ENCODE results near the gene CTCFL. TPM values are rescaled to one million over a fixed set of nuclear protein-coding genes. Genes with fewer than 3 reads are reported as not detected.
"Not testable (repeated sequence)": the region's sequence is repeated elsewhere in the genome, so short reads cannot be mapped to it uniquely, and the experiment has no call there.

CTCFL gene
- total RNA-seq, 1 donor from 2014 or later = not detected

DNA sequence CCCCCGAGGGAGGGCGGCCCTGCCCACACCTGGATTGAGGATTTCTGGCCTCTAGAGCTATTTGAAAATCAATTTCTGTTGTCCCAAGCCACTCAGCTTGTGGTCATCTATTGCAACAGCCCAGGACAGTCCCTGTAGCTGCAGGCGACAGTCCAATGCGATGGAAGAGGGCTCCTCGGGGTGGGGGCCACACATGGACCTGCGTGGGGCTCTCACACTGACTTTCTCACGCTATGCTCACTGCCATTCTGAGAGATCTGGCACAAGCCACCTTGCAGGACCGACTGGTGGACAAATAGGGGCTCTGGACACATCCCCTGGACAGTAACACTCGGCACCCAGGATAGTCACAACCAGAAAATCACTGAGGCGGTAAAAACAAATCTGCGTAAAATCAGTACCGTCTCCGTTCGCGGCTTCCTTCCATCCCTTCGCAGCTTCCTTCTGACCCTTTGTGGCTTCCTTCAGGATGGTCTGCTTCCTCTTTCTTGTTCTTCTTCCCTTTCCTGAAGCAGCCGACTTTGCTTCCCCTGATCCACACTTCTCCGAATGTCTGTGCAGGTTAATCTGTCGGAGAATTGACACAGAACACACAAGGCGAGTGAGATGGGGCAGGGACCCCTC lies 21.8 kb downstream of the CTCFL start:
- Mint-ChIP-seq H3K9me3 (no peaks in the 10 kb centered on the region), H3K27me3 (ENCODE audit: insufficient read depth) (peaks cover 49% of the 10 kb centered on the region), H3K4me1 (ENCODE audit: low read depth) (peaks cover 6% of the 10 kb centered on the region), H3K4me3 (no peak overlapping the region), H3K27ac (no peak overlapping the region), H3K36me3 (ENCODE audit: low read depth) (no peaks in the 10 kb centered on the region)
- DNase-seq (ENCODE audit: low spot score) = no peak
- intact Hi-C loops (cut with micrococcal nuclease) = no loop called here

DNA sequence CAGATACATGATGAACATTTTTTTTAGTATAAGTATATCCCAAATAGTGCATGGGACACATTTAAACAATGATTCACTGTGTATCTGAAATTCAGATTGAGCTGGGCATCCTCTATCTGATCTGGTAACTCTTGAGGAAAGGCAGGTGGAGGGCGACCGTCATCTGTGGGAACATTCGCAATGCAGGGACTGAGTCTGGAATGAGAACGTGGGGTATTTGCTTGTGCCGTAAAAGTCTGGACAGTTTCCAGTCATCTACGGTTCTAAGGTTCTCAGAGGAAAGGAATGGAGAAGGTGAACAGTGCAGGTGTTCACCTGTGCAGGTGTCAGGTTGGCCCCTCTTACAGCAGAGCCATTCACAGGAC lies 22.6 kb downstream of the CTCFL start:
- Mint-ChIP-seq H3K27me3 (ENCODE audit: insufficient read depth) (peaks cover 50% of the 10 kb centered on the region), H3K4me1 (ENCODE audit: low read depth) (peaks cover 7% of the 10 kb centered on the region)
- intact Hi-C loops (cut with micrococcal nuclease) = no loop called here

GRCh38 chr20:57501461-57502335 lies 23.2 kb downstream of the CTCFL start:
- Mint-ChIP-seq H3K4me1 (ENCODE audit: low read depth) (peaks cover 7% of the 10 kb centered on the region), H3K27ac (no peak overlapping the region), H3K4me3 (no peak overlapping the region), H3K27me3 (ENCODE audit: insufficient read depth) (peaks cover 50% of the 10 kb centered on the region), H3K9me3 (no peaks in the 10 kb centered on the region), H3K36me3 (ENCODE audit: low read depth) (no peaks in the 10 kb centered on the region)
- intact Hi-C loops (cut with micrococcal nuclease) = no loop called here
- DNase-seq (ENCODE audit: low spot score) = no peak

More for the DNA sequence above, 22.6 kb downstream of the CTCFL start:
- DNase-seq (ENCODE audit: low spot score) = no peak
- no peak overlapping the region for H3K4me3 Mint-ChIP-seq
- H3K36me3 Mint-ChIP-seq (ENCODE audit: low read depth) = no peaks in the 10 kb centered on the region
- no peaks in the 10 kb centered on the region for H3K9me3 Mint-ChIP-seq
- H3K27ac Mint-ChIP-seq = no peak overlapping the region

DNA sequence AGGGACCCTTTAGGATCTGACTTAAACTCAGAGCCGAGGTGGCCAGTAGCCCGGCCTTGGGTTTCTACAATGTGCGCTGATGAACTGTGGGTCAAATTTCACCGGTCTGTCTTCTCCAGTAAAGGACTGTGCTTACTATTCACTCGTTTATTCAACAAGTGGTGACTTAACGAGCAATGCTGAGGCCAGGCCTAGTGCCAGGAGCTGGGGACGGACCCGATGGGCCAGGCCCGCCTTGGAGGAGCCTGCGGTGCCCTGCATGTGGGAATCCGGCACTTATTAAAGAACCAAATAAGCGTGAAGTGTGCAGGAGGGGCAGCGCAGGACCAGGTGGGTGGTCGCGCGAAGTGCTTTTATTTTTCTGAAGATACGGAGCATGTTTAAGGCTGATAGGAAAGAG lies 24.0 kb downstream of the CTCFL start:
- no peak for DNase-seq (ENCODE audit: low spot score)
- Mint-ChIP-seq H3K4me3 (no peak overlapping the region), H3K9me3 (no peaks in the 10 kb centered on the region), H3K27me3 (ENCODE audit: insufficient read depth) (peaks cover 44% of the 10 kb centered on the region), H3K27ac (no peak overlapping the region), H3K36me3 (ENCODE audit: low read depth) (no peaks in the 10 kb centered on the region), H3K4me1 (ENCODE audit: low read depth) (peaks cover 7% of the 10 kb centered on the region)
- intact Hi-C loops (cut with micrococcal nuclease) = no loop called here

- Mint-ChIP-seq H3K27ac (no peak overlapping the region), H3K9me3 (no peaks in the 10 kb centered on the region), H3K27me3 (ENCODE audit: insufficient read depth) (peaks cover 42% of the 10 kb centered on the region), H3K4me3 (no peak overlapping the region), H3K36me3 (ENCODE audit: low read depth) (no peaks in the 10 kb centered on the region), H3K4me1 (ENCODE audit: low read depth) (peaks cover 9% of the 10 kb centered on the region)
- intact Hi-C loops (cut with micrococcal nuclease) = no loop called here
- DNase-seq (ENCODE audit: low spot score) = no peak
Measured at GRCh38 chr20:57500235-57500634, 24.7 kb downstream of the CTCFL start.

DNA sequence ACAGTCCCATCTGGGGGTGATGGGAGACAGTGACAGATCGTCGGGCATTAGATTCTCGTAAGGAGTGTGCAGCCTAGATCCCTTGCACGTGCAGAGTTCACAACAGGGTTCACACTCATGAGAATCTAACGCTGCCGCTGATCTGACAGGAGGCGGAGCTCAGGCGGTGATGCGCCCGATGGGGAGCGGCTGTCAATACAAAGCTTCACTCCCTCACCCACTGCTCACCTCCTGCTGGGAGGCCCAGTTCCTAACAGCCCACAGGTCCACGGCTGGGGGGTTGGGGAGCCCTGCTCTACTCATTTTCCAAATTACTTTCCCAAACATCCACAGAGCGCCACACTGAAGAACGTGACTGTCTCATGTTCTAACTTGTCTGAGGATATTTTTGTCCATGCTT lies 25.3 kb downstream of the CTCFL start:
- Mint-ChIP-seq H3K36me3 (ENCODE audit: low read depth) (no peaks in the 10 kb centered on the region), H3K4me3 (no peak overlapping the region), H3K27ac (no peak overlapping the region), H3K27me3 (ENCODE audit: insufficient read depth) (peaks cover 42% of the 10 kb centered on the region), H3K4me1 (ENCODE audit: low read depth) (peaks cover 13% of the 10 kb centered on the region), H3K9me3 (no peaks in the 10 kb centered on the region)
- intact Hi-C loops (cut with micrococcal nuclease) = loop anchor here (10.0 kb wide), 1 partner anchor 705 kb away; no protein-coding TSS in a partner anchor
- no peak for DNase-seq (ENCODE audit: low spot score)

DNA sequence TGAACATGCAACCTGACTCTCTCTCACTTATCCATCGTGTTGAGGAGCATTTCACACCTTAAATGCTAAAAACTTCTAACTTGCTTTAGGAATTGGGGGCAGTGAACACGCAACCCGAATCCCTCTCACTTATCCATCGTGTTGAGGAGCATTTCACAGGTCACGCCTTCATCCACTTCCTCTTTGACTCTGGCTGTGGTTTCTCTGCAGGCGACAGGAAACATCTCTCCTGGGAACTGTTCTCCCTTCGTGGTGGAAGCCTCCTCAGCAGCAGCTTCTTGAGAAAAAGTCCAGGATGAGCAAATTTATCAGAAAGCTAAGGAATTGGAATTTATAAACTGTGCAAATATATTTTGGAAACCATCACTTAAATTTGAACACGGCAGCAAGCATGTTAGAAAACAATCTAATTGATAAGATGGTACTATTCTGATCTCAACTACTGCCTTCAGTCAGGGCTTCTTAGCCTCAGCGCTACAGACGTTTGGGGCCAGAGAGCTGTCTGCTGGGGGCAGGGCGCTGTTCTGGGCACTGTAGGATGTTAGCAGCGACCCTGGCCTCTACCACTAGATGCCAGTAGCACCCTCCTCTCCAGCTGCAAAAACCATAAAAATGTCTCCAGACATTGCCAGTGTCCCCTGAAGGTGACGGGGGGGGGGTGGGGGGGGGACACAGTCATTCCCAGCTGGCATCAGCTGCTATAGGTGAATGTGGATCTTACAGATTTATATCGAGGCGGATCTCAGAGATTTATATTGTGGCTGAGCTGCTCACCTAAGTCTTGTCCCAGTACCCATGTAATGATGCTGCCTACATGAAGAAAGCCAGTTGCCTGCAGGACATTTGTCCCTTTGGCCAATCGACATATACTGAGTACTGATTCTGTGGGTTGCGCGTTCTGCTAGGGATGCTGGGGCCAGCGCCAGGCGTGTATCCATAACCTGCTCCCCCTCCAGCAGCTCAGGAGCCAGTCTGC lies 26.2 kb downstream of the CTCFL start:
- intact Hi-C loops (cut with micrococcal nuclease) = loop anchor here (1.0 to 10.0 kb wide), 2 partner anchors 96 to 706 kb away; no protein-coding TSS in a partner anchor
- no peaks in the 10 kb centered on the region for H3K9me3 Mint-ChIP-seq
- H3K4me3 Mint-ChIP-seq = no peak overlapping the region
- no peak overlapping the region for H3K27ac Mint-ChIP-seq
- no peaks in the 10 kb centered on the region for H3K36me3 Mint-ChIP-seq (ENCODE audit: low read depth)
- peaks cover 13% of the 10 kb centered on the region for H3K4me1 Mint-ChIP-seq (ENCODE audit: low read depth)
- H3K27me3 Mint-ChIP-seq (ENCODE audit: insufficient read depth) = peaks cover 39% of the 10 kb centered on the region
- DNase-seq (ENCODE audit: low spot score) = no peak

- Mint-ChIP-seq H3K4me3 (no peak overlapping the region), H3K36me3 (ENCODE audit: low read depth) (no peaks in the 10 kb centered on the region), H3K27me3 (ENCODE audit: insufficient read depth) (peaks cover 35% of the 10 kb centered on the region), H3K27ac (no peak overlapping the region), H3K9me3 (no peaks in the 10 kb centered on the region), H3K4me1 (ENCODE audit: low read depth) (peaks cover 13% of the 10 kb centered on the region)
- DNase-seq (ENCODE audit: low spot score) = no peak
- intact Hi-C loops (cut with micrococcal nuclease) = loop anchor here (10.0 kb wide), 1 partner anchor 708 kb away; no protein-coding TSS in a partner anchor
Measured at GRCh38 chr20:57496592-57496991, 28.3 kb downstream of the CTCFL start.

DNA sequence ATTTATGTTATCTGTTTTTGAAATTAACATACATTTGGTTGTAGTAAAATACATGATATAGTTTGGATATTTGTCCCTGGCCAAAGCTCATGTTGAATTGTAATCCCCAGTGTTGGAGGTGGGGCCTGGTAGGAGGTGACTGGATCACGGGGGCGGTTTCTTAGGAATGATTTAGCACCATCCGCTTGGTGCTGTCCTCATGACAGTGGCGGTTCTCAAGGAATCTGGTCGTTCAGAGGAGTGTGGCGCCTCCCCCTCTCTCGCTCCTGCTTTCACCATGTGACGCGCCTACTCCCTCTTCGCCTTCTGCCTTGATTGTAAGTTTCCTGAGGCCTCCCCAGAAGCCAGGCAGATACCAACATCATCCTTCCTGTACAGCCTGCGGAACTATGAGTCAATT lies 29.0 kb downstream of the CTCFL start:
- Mint-ChIP-seq H3K9me3 (no peaks in the 10 kb centered on the region), H3K27me3 (ENCODE audit: insufficient read depth) (peaks cover 33% of the 10 kb centered on the region), H3K4me3 (no peak overlapping the region), H3K4me1 (ENCODE audit: low read depth) (peaks cover 13% of the 10 kb centered on the region), H3K27ac (no peak overlapping the region), H3K36me3 (ENCODE audit: low read depth) (no peaks in the 10 kb centered on the region)
- intact Hi-C loops (cut with micrococcal nuclease) = loop anchor here (1.0 to 10.0 kb wide), 4 partner anchors 63 to 709 kb away; no protein-coding TSS in a partner anchor
- no peak for DNase-seq (ENCODE audit: low spot score)

GRCh38 chr20:57493091-57493615 lies 31.8 kb downstream of the CTCFL start:
- H3K4me3 Mint-ChIP-seq = no peak overlapping the region
- no peak for DNase-seq (ENCODE audit: low spot score)
- H3K4me1 Mint-ChIP-seq (ENCODE audit: low read depth) = peaks cover 7% of the 10 kb centered on the region
- H3K27ac Mint-ChIP-seq = no peak overlapping the region
- H3K9me3 Mint-ChIP-seq = no peaks in the 10 kb centered on the region
- no peaks in the 10 kb centered on the region for H3K36me3 Mint-ChIP-seq (ENCODE audit: low read depth)
- peaks cover 20% of the 10 kb centered on the region for H3K27me3 Mint-ChIP-seq (ENCODE audit: insufficient read depth)
- intact Hi-C loops (cut with micrococcal nuclease) = loop anchor here (10.0 kb wide), 1 partner anchor 712 kb away; no protein-coding TSS in a partner anchor

DNA sequence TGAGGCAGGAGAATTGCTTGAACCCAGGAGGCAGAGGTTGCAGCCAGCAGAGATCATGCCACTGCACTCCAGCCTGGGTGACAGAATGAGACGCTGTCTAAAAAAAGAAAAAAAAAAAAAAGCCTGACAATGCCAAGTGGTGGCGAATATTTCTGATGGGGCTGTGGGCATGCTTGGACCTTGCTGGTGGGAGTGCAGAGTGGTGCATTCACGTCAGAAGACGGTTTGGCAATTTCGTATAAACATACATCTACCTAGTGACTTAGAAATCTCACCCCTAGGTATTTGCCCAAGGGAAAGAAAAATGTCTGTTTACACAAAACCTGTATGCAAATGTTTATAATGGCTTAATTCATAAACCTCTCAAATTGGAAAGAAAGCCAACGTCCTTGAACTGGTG lies 33.6 kb downstream of the CTCFL start:
- Mint-ChIP-seq H3K4me3 (no peak overlapping the region), H3K27me3 (ENCODE audit: insufficient read depth) (peaks cover 22% of the 10 kb centered on the region), H3K27ac (no peak overlapping the region), H3K36me3 (ENCODE audit: low read depth) (no peaks in the 10 kb centered on the region), H3K4me1 (ENCODE audit: low read depth) (peaks cover 6% of the 10 kb centered on the region), H3K9me3 (no peaks in the 10 kb centered on the region)
- intact Hi-C loops (cut with micrococcal nuclease) = loop anchor here (10.0 kb wide), 1 partner anchor 713 kb away; no protein-coding TSS in a partner anchor
- no peak for DNase-seq (ENCODE audit: low spot score)

GRCh38 chr20:57488277-57488676 lies 36.7 kb downstream of the CTCFL start:
- H3K9me3 Mint-ChIP-seq; H3K27ac Mint-ChIP-seq; H3K4me3 Mint-ChIP-seq; H3K36me3 Mint-ChIP-seq (ENCODE audit: low read depth); H3K4me1 Mint-ChIP-seq (ENCODE audit: low read depth); DNase-seq (ENCODE audit: low spot score); intact Hi-C loops (cut with micrococcal nuclease): not testable (repeated sequence)
- peaks cover 19% of the 10 kb centered on the region for H3K27me3 Mint-ChIP-seq (ENCODE audit: insufficient read depth)

Data from activated T-helper 1 cell treated with anti-CD3 and anti-CD28 coated beads, Interleukin-12 subunit alpha, Interleukin-12 subunit beta, Interleukin-2, Interleukin-4 antibody, amounts not matched to agents 30 ng/mL and 10 ng/mL and 1 ng/mL, durations not matched to agents 14 hours and 24 hours and 36 hours (primary cell).